Thyroid gland (tissue), 4 donors: ENCODE data around the gene MACROD1. TPM values are rescaled to one million over a fixed set of nuclear protein-coding genes. Genes with fewer than 3 reads are reported as not detected.

Source experiments
- DNase-seq, 2 donors: peaks; one replicate each; pipeline ENCODE4 v3.0.0-alpha.2; 2019
- H3K27ac ChIP-seq, 3 donors: fragments of 200-600 bp; sonication (generic); 1 replicate in 2 of 3; 2 replicates in 1 of 3; pipeline ENCODE4 v1.5.1; 2016 to 2019; ENCODE audit warnings: mild to moderate bottlenecking in 1 of 3, moderate library complexity in 1 of 3
- H3K27me3 ChIP-seq: fragments of 200-600 bp; sonication (generic); one replicate; pipeline ENCODE4 v1.5.1; 2019
- H3K36me3 ChIP-seq, 2 donors: fragments of 200-600 bp; sonication (generic); one replicate each; pipeline ENCODE4 v1.5.1; 2016 to 2019
- H3K4me1 ChIP-seq, 2 donors: fragments of 200-600 bp; sonication (generic); one replicate each; pipeline ENCODE4 v1.5.1; 2017 to 2019
- H3K4me3 ChIP-seq, 3 donors: fragments of 200-600 bp; sonication (generic); replicated peaks in 1 of 3; 1 replicate in 2 of 3; 2 replicates in 1 of 3; pipeline ENCODE4 v1.5.1; 2016; ENCODE audit warnings: mild to moderate bottlenecking in 1 of 3
- H3K9me3 ChIP-seq: fragments of 200-600 bp; sonication (generic); one replicate; pipeline ENCODE4 v1.5.1; 2017
- POLR2A ChIP-seq, 2 donors: fragments of 450-650 bp; IDR thresholded peaks; one replicate each; pipeline ENCODE4 v1.6.1; 2017; ENCODE audit warnings: antibody characterized with exemption in 2 of 2, mild to moderate bottlenecking in 2 of 2, moderate library complexity in 1 of 2
- WGBS, 2 donors: methylation state at CpG; one replicate each; pipeline ENCODE4 v1.1.5; 2017; 5-methylcytosine and 5-hydroxymethylcytosine counted together
- intact Hi-C: fragments of 100-400 bp; cut with DNase I; formaldehyde crosslinking; loops from one replicate; pipeline ENCODE4 v1.15.1; 2023
- small RNA-seq: library from RNA; depleted of rRNA; stranded (forward); fragments of <200 nt; gene quantifications from one replicate; pipeline ENCODE3, GENCODE V24; 2016
- total RNA-seq, 4 donors: library from RNA; depleted of rRNA; stranded (reverse); fragments of >200 nt; gene quantifications; one replicate each; pipeline ENCODE4 v1.2.3, GENCODE V29; 2016
- TF ChIP-seq, protein P1 (sequence below), 6 experiments: fragments of 200-600 bp in 3 of 6; fragments of 450-650 bp in 3 of 6; sonication (generic) in 3 of 6; IDR thresholded peaks; one replicate each; pipeline ENCODE4 v1.5.1; 2016 to 2019; ENCODE audit warnings: antibody characterized with exemption in 6 of 6, mild to moderate bottlenecking in 2 of 6, inconsistent platforms in 1 of 6, moderate library complexity in 1 of 6

Gene MACROD1
- total RNA-seq, 4 donors from 2014 or later, result 62.5 to 89.5 (median 70.0) TPM

DNA sequence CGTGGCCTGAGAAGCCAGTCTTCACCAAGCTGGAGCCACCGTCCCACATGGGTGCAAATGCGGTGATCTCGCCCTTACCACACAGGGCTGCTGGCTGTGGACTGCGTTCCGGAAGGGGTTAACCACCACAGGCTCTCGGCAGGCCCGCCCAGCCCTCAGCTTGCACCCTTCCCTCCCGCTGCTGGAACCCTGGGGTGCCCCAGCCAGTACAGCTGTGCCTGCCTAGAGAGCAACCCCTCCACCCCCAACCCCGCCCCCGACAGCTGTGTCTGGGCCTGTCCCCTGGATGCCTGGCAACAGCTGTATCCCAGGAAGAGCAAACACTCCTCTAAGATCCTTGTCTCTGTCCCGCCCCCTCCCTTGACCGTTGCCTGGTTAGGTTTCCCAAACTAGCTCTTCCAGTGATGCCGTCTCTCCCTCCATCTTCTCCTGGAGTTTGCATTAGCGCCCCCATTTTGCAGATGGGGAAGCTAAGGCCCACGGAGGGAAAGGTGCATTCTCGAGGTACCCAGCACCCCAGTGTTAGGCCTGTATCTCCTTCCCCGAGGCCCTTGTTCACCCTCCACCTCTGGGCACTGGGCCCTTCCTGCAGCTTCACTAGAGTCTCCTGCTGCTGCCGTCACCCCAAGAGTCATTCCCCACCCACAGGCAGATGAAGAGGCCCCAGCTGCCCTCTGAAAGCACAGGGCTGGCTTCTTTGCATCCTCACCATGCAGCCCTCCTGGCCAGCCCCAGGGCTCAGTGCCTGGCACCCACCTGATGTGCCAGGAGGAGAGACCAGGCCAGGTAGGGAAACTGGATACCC, 204.1 kb downstream of the MACROD1 start:
- Histone ChIP-seq H3K4me1 (no peaks in the 10 kb centered on the region), H3K27ac (no peak overlapping the region), H3K27me3 (no peaks in the 10 kb centered on the region), H3K4me3 (no peak overlapping the region), H3K9me3 (no peaks in the 10 kb centered on the region), H3K36me3 (no peaks in the 10 kb centered on the region)
- no peak for DNase-seq
- intact Hi-C loops, result no loop called here
- WGBS, 2 donors, result 35% methylated on average over 12 to 19 of the region's 19 CpGs
- TF ChIP-seq POLR2A (IDR thresholded peaks at IDR 0.05), result no peak
- TF ChIP-seq, protein P1, sequence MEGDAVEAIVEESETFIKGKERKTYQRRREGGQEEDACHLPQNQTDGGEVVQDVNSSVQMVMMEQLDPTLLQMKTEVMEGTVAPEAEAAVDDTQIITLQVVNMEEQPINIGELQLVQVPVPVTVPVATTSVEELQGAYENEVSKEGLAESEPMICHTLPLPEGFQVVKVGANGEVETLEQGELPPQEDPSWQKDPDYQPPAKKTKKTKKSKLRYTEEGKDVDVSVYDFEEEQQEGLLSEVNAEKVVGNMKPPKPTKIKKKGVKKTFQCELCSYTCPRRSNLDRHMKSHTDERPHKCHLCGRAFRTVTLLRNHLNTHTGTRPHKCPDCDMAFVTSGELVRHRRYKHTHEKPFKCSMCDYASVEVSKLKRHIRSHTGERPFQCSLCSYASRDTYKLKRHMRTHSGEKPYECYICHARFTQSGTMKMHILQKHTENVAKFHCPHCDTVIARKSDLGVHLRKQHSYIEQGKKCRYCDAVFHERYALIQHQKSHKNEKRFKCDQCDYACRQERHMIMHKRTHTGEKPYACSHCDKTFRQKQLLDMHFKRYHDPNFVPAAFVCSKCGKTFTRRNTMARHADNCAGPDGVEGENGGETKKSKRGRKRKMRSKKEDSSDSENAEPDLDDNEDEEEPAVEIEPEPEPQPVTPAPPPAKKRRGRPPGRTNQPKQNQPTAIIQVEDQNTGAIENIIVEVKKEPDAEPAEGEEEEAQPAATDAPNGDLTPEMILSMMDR (IDR thresholded peaks at IDR 0.05), result no peak

DNA sequence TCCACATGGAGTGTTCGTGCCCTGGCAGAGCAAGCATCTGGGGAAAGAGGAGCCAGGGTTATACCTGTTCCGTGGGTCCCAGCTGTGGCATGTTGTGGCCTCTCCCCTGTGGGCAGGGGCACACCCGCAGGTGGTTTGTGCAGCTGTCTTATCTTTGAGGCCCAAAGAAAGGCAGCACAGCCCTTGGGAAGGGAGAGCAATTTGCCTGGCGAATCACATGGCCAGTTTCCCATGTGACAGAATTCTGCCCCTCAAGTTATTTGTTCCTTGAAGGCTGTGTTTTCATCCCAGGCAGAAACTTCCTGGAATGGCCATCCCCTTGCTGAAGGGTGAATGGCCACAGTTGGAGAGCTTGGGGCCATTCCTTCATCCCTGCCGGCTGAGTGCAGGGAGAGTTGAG, 207.9 kb downstream of the MACROD1 start:
- Histone ChIP-seq H3K27ac (no peak overlapping the region), H3K4me3 (no peak overlapping the region), H3K27me3 (no peaks in the 10 kb centered on the region), H3K36me3 (peaks cover 20 to 28% of the 10 kb centered on the region in 2 donors), H3K9me3 (no peaks in the 10 kb centered on the region), H3K4me1 (no peaks in the 10 kb centered on the region)
- no peak for TF ChIP-seq POLR2A (IDR thresholded peaks at IDR 0.05)
- TF ChIP-seq, protein P1 (IDR thresholded peaks at IDR 0.05), result no peak
- intact Hi-C loops, result no loop called here
- no peak for DNase-seq
- 88 to 97% methylated on average over 2 to 4 of the region's 5 CpGs for WGBS, 2 donors

DNA sequence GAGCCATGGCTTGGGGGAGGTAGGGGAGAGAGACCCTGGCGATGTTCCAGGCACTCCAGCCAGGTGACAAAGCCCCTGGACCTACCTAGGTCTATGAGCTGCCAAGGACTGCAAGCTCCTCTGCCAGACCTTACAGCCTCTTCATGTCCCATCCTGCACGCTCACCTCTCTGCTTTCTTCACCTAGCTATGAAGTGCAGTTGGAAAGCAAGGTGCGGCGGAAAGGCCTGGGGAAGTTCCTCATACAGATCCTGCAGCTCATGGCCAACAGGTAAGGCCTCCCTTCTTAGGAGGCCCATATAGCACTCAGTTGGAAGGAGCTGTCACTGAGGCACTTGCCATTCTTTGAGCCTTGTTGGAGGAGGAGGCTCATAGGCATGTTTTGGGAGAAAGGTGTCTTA, 213.3 kb downstream of the MACROD1 start:
- Histone ChIP-seq H3K27me3 (no peaks in the 10 kb centered on the region), H3K4me3 (no peak overlapping the region), H3K27ac (no peak overlapping the region), H3K9me3 (no peaks in the 10 kb centered on the region), H3K4me1 (no peaks in the 10 kb centered on the region), H3K36me3 (peaks cover 25 to 33% of the 10 kb centered on the region in 2 donors)
- TF ChIP-seq POLR2A (IDR thresholded peaks at IDR 0.05), result no peak
- TF ChIP-seq, protein P1 (IDR thresholded peaks at IDR 0.05), result no peak
- WGBS, 2 donors, result 96 to 100% methylated on average over 4 of the region's 4 CpGs
- intact Hi-C loops, result no loop called here
- no peak for DNase-seq

DNA sequence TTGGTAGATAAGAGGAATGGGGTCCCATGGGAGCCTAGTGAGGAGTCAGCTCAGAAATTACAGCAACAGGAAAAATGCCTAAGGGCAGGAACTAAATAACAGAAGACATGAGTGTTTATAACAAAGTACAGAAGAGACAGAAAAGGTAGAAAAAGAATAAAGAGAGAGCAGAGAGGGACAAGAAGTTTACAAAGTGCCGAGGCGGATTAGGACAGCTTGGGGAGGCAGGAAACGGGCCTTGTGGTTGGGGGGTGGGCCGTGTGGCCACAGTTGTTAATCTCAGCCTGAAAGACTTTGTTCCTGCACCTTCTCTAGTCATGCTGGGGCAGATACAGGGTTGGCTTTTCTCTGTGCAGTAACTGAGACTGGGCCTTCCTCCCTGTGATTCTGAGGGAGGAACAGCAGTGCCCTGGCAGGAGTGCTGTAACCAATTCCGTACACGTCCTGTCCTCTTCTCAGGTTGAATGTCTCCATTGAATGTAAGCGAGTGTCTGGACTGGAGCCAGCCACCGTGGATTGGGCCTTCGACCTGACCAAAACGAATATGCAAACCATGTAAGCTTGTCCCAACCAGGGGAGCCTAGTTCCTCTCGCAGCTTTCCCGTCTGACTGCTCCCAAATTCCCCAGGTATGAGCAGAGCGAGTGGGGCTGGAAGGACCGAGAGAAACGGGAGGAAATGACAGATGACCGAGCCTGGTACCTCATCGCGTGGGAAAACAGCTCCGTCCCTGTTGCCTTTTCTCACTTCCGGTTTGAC, 214.0 kb downstream of the MACROD1 start:
- WGBS, 2 donors, result 80 to 86% methylated on average over 20 of the region's 20 CpGs

More for the DNA sequence above, 214.0 kb downstream of the MACROD1 start:
- no peaks in the 10 kb centered on the region for H3K4me1 ChIP-seq
- no peaks in the 10 kb centered on the region for H3K27me3 ChIP-seq
- H3K36me3 ChIP-seq, result peaks cover 25 to 33% of the 10 kb centered on the region in 2 donors
- no peak overlapping the region for H3K27ac ChIP-seq
- TF ChIP-seq, protein P1 (IDR thresholded peaks at IDR 0.05), result no peak
- no peak for TF ChIP-seq POLR2A (IDR thresholded peaks at IDR 0.05)
- no peak overlapping the region for H3K4me3 ChIP-seq
- no peak for DNase-seq
- no peaks in the 10 kb centered on the region for H3K9me3 ChIP-seq
- intact Hi-C loops, result no loop called here

Small RNA genes lying within 50 kb of the gene (small RNA-seq; reads per million reads assigned to genes)
- not detected for gene RNU6-45P

Other genes starting within 250 kb of the MACROD1 start
- under 1 TPM in 1 of 4 donors, not detected in 3; 0.24 TPM for gene RCOR2, start 248.9 kb downstream of the MACROD1 start, total RNA-seq
- 10 to 100 TPM; 27.6 to 46.4 (median 34.5) TPM for gene NAA40, start 227.1 kb downstream of the MACROD1 start, total RNA-seq
- 100 to 1,000 TPM; 210 to 787 (median 471) TPM for gene COX8A, start 191.5 kb downstream of the MACROD1 start, total RNA-seq
- 100 to 1,000 TPM in 1 of 4 donors, 10 to 100 TPM in 3; 62.3 to 130 (median 76.1) TPM for gene OTUB1, start 179.7 kb downstream of the MACROD1 start, total RNA-seq
- gene FLRT1, start 130.2 kb downstream of the MACROD1 start, total RNA-seq, result 1 to 10 TPM in 3 of 4 donors, under 1 TPM in 1; 0.54 to 4.0 (median 3.8) TPM
- 100 to 1,000 TPM in 2 of 4 donors, 10 to 100 TPM in 2; 80.8 to 116 (median 106) TPM for gene STIP1, start 20.1 kb upstream of the MACROD1 start, total RNA-seq
- 10 to 100 TPM in 2 of 4 donors, 1 to 10 TPM in 2; 7.6 to 13.9 (median 10.8) TPM for gene FERMT3, start 40.6 kb upstream of the MACROD1 start, total RNA-seq
- gene TRPT1, start 60.1 kb upstream of the MACROD1 start, total RNA-seq, result 10 to 100 TPM; 50.5 to 90.8 (median 65.9) TPM
- 100 to 1,000 TPM in 2 of 4 donors, 10 to 100 TPM in 2; 65.6 to 109 (median 94.4) TPM for gene NUDT22, start 60.2 kb upstream of the MACROD1 start, total RNA-seq
- gene DNAJC4, start 64.4 kb upstream of the MACROD1 start, total RNA-seq, result 10 to 100 TPM; 10.9 to 48.6 (median 21.9) TPM
- gene VEGFB, start 68.5 kb upstream of the MACROD1 start, total RNA-seq, result 100 to 1,000 TPM in 1 of 4 donors, 10 to 100 TPM in 3; 52.9 to 101 (median 75.7) TPM
- gene FKBP2, start 75.0 kb upstream of the MACROD1 start, total RNA-seq, result 100 to 1,000 TPM; 107 to 271 (median 196) TPM
- 100 to 1,000 TPM in 1 of 4 donors, 10 to 100 TPM in 3; 34.2 to 103 (median 83.8) TPM for gene PPP1R14B, start 80.8 kb upstream of the MACROD1 start, total RNA-seq
- gene PLCB3, start 85.4 kb upstream of the MACROD1 start, total RNA-seq, result 10 to 100 TPM; 18.8 to 39.2 (median 23.5) TPM
- 100 to 1,000 TPM in 3 of 4 donors, 10 to 100 TPM in 1; 79.0 to 239 (median 148) TPM for gene BAD, start 118.6 kb upstream of the MACROD1 start, total RNA-seq
- gene GPR137, start 119.7 kb upstream of the MACROD1 start, total RNA-seq, result 10 to 100 TPM; 14.9 to 46.9 (median 33.8) TPM
- not detected for gene KCNK4, start 125.2 kb upstream of the MACROD1 start, total RNA-seq
- 1 to 10 TPM in 2 of 4 donors, not detected in 2; 1.0 to 3.1 TPM for gene CATSPERZ, start 134.2 kb upstream of the MACROD1 start, total RNA-seq
- 10 to 100 TPM; 42.8 to 71.6 (median 58.3) TPM for gene ESRRA, start 139.4 kb upstream of the MACROD1 start, total RNA-seq
- gene TRMT112, start 151.4 kb upstream of the MACROD1 start, total RNA-seq, result 100 to 1,000 TPM; 228 to 435 (median 237) TPM
- gene PRDX5, start 152.0 kb upstream of the MACROD1 start, total RNA-seq, result 100 to 1,000 TPM; 384 to 962 (median 653) TPM
- gene CCDC88B, start 174.1 kb upstream of the MACROD1 start, total RNA-seq, result 1 to 10 TPM; 2.8 to 7.0 (median 3.6) TPM
- gene RPS6KA4, start 193.0 kb upstream of the MACROD1 start, total RNA-seq, result 10 to 100 TPM; 19.2 to 44.9 (median 21.8) TPM